Measurements from ENCODE around the gene IMPACT. TPM values are rescaled to one million over a fixed set of nuclear protein-coding genes. Genes with fewer than 3 reads are reported as not detected.

The IMPACT gene
- total RNA-seq, 1 donor from 2014 or later, result 38.2 TPM

GRCh38 chr18:24470805-24471204 is 44.3 kb downstream of the IMPACT start:
- no peak for DNase-seq (ENCODE audit: low spot score in 2 of 2)
- H3K4me3 ChIP-seq, result no peak overlapping the region
- H3K9me3 ChIP-seq, result no peaks in the 10 kb centered on the region
- intact Hi-C loops (cut with DNase I), result no loop called here
- TF ChIP-seq, protein P1, sequence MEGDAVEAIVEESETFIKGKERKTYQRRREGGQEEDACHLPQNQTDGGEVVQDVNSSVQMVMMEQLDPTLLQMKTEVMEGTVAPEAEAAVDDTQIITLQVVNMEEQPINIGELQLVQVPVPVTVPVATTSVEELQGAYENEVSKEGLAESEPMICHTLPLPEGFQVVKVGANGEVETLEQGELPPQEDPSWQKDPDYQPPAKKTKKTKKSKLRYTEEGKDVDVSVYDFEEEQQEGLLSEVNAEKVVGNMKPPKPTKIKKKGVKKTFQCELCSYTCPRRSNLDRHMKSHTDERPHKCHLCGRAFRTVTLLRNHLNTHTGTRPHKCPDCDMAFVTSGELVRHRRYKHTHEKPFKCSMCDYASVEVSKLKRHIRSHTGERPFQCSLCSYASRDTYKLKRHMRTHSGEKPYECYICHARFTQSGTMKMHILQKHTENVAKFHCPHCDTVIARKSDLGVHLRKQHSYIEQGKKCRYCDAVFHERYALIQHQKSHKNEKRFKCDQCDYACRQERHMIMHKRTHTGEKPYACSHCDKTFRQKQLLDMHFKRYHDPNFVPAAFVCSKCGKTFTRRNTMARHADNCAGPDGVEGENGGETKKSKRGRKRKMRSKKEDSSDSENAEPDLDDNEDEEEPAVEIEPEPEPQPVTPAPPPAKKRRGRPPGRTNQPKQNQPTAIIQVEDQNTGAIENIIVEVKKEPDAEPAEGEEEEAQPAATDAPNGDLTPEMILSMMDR (IDR thresholded peaks at IDR 0.05), result no peak
- H3K4me1 ChIP-seq, result no peaks in the 10 kb centered on the region
- H3K27ac ChIP-seq, result no peak overlapping the region
- no peaks in the 10 kb centered on the region for H3K27me3 ChIP-seq
- H3K36me3 ChIP-seq, result no peaks in the 10 kb centered on the region

- Histone ChIP-seq H3K36me3 (no peaks in the 10 kb centered on the region), H3K4me3 (no peak overlapping the region), H3K9me3 (no peaks in the 10 kb centered on the region), H3K27ac (no peak overlapping the region), H3K27me3 (no peaks in the 10 kb centered on the region), H3K4me1 (no peaks in the 10 kb centered on the region)
- intact Hi-C loops (cut with DNase I), result no loop called here
- DNase-seq (ENCODE audit: low spot score in 2 of 2), result no peak
- TF ChIP-seq, protein P1 (IDR thresholded peaks at IDR 0.05), result no peak
Measured at GRCh38 chr18:24472591-24472990, 46.1 kb downstream of the IMPACT start.

GRCh38 chr18:24474406-24474805 is 47.9 kb downstream of the IMPACT start:
- DNase-seq (ENCODE audit: low spot score in 2 of 2), result no peak
- no peaks in the 10 kb centered on the region for H3K4me1 ChIP-seq
- no peak overlapping the region for H3K27ac ChIP-seq
- no peaks in the 10 kb centered on the region for H3K36me3 ChIP-seq
- H3K9me3 ChIP-seq, result no peaks in the 10 kb centered on the region
- H3K27me3 ChIP-seq, result no peaks in the 10 kb centered on the region
- intact Hi-C loops (cut with DNase I), result no loop called here
- TF ChIP-seq, protein P1 (IDR thresholded peaks at IDR 0.05), result no peak
- H3K4me3 ChIP-seq, result no peak overlapping the region

GRCh38 chr18:24475926-24476589 is 49.6 kb downstream of the IMPACT start:
- H3K27ac ChIP-seq, result no peak overlapping the region
- H3K4me3 ChIP-seq, result no peak overlapping the region
- intact Hi-C loops (cut with DNase I), result no loop called here
- H3K27me3 ChIP-seq, result no peaks in the 10 kb centered on the region
- H3K9me3 ChIP-seq, result no peaks in the 10 kb centered on the region
- DNase-seq (ENCODE audit: low spot score in 2 of 2), result no peak
- no peaks in the 10 kb centered on the region for H3K36me3 ChIP-seq
- no peaks in the 10 kb centered on the region for H3K4me1 ChIP-seq
- TF ChIP-seq, protein P1 (IDR thresholded peaks at IDR 0.05), result no peak

DNA sequence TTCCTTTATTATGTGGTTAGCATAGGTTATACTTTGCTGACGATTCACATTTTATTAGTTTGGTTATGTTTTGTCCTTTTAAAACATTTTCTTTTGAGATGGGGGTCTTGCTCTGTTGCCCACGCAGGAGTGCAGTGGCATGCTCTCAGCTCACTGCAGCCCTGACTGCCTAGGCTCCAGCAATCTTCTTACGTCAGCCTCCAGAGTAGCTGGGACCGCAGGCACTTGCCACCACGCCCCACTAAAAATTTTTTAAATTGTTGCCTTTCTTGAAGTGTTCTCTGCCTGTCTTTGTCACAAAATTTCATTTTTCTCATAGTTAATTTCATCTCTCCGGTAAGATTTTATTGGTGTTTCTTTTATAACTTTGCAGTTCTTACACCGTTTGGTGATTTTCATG is 52.9 kb downstream of the IMPACT start:
- Histone ChIP-seq H3K4me1 (no peaks in the 10 kb centered on the region), H3K27ac (no peak overlapping the region), H3K9me3 (no peaks in the 10 kb centered on the region), H3K4me3 (no peak overlapping the region), H3K36me3 (no peaks in the 10 kb centered on the region), H3K27me3 (no peaks in the 10 kb centered on the region)
- no peak for DNase-seq (ENCODE audit: low spot score in 2 of 2)
- TF ChIP-seq, protein P1 (IDR thresholded peaks at IDR 0.05), result no peak
- intact Hi-C loops (cut with DNase I), result no loop called here

- Histone ChIP-seq H3K9me3 (no peaks in the 10 kb centered on the region), H3K4me3 (no peak overlapping the region), H3K4me1 (no peaks in the 10 kb centered on the region), H3K36me3 (no peaks in the 10 kb centered on the region), H3K27me3 (no peaks in the 10 kb centered on the region), H3K27ac (no peak overlapping the region)
- intact Hi-C loops (cut with DNase I), result no loop called here
- TF ChIP-seq, protein P1 (IDR thresholded peaks at IDR 0.05), result no peak
- no peak for DNase-seq (ENCODE audit: low spot score in 2 of 2)
Measured at GRCh38 chr18:24482821-24483220, 56.4 kb downstream of the IMPACT start.

Data from ascending aorta (tissue), 2 donors.